Measurements from ENCODE around the gene ATP5F1E.

ATP5F1E gene

GRCh38 chr20:59030911-59031563 is 1.1 kb downstream of the ATP5F1E start:
- DNase-seq (no peak), ATAC-seq (ENCODE audit: insufficient read depth, low read depth) (no peak)
- no peaks in the 10 kb centered on the region for H3K9me3 ChIP-seq (ENCODE audit: insufficient read depth, low read length, severe bottlenecking)
- peaks cover 30% of the 10 kb centered on the region; the same call in 1 of the 2 replicates for H4K20me1 ChIP-seq (ENCODE audit: insufficient read depth, low read length)
- TF ChIP-seq CTCF (IDR thresholded peaks at IDR 0.05; ENCODE audit: borderline replicate concordance, extremely low read depth, low read length, poor library complexity, severe bottlenecking) (no peak), EZH2 (IDR thresholded peaks at IDR 0.05; ENCODE audit: borderline replicate concordance, low read depth, low read length, severe bottlenecking) (no peak)
- peak overlapping the region; percentile 50 to 77 for H3K4me3 ChIP-seq (ENCODE audit: low read depth in 1 of 2, low read length in 2 of 2)
- peak overlapping the region; percentile 88 for H3K4me2 ChIP-seq (ENCODE audit: insufficient read depth, low read length)
- H2AFZ ChIP-seq (ENCODE audit: low read depth, low read length), result 0 out of 2 replicates have a peak overlapping the region, but pooled peaks have one; percentile 86
- H3K79me2 ChIP-seq (ENCODE audit: insufficient read depth, low read length), result peaks cover 75% of the 10 kb centered on the region
- peaks cover 63% of the 10 kb centered on the region for H3K4me1 ChIP-seq (ENCODE audit: insufficient read depth, low read length)
- H3K36me3 ChIP-seq (ENCODE audit: insufficient read depth, low read length), result peaks cover 77% of the 10 kb centered on the region
- H3K27ac ChIP-seq (ENCODE audit: low read length), result peak overlapping the region; percentile 95
- H3K9ac ChIP-seq (ENCODE audit: low read depth, low read length), result peak overlapping the region; percentile 91
- H3K27me3 ChIP-seq (ENCODE audit: insufficient read depth, low read length, poor library complexity), result no peaks in the 10 kb centered on the region

- no peak for TF ChIP-seq CTCF (IDR thresholded peaks at IDR 0.05; ENCODE audit: borderline replicate concordance, extremely low read depth, low read length, poor library complexity, severe bottlenecking)
- no peak for TF ChIP-seq EZH2 (IDR thresholded peaks at IDR 0.05; ENCODE audit: borderline replicate concordance, low read depth, low read length, severe bottlenecking)
- DNase-seq, result no peak
- Histone ChIP-seq H2AFZ (ENCODE audit: low read depth, low read length) (no peak overlapping the region), H3K4me3 (ENCODE audit: low read depth in 1 of 2, low read length in 2 of 2) (peak overlapping the region in 1 of 2 experiments; percentile 39; a peak in 1 of 4 replicates), H3K27me3 (ENCODE audit: insufficient read depth, low read length, poor library complexity) (no peaks in the 10 kb centered on the region), H3K4me1 (ENCODE audit: insufficient read depth, low read length) (peaks cover 61% of the 10 kb centered on the region), H4K20me1 (ENCODE audit: insufficient read depth, low read length) (peaks cover 52% of the 10 kb centered on the region), H3K27ac (ENCODE audit: low read length) (no peak overlapping the region), H3K4me2 (ENCODE audit: insufficient read depth, low read length) (peak overlapping the region; percentile 88), H3K9ac (ENCODE audit: low read depth, low read length) (peak overlapping the region; percentile 26), H3K36me3 (ENCODE audit: insufficient read depth, low read length) (peaks cover 79% of the 10 kb centered on the region), H3K9me3 (ENCODE audit: insufficient read depth, low read length, severe bottlenecking) (no peaks in the 10 kb centered on the region), H3K79me2 (ENCODE audit: insufficient read depth, low read length) (peaks cover 88% of the 10 kb centered on the region)
- no peak for ATAC-seq (ENCODE audit: insufficient read depth, low read depth)
Observed at GRCh38 chr20:59028812-59029211, 3.3 kb downstream of the ATP5F1E start.

GRCh38 chr20:59027741-59028320 is 4.3 kb downstream of the ATP5F1E start:
- peaks cover 88% of the 10 kb centered on the region for H3K79me2 ChIP-seq (ENCODE audit: insufficient read depth, low read length)
- H3K9me3 ChIP-seq (ENCODE audit: insufficient read depth, low read length, severe bottlenecking), result no peaks in the 10 kb centered on the region
- H3K27me3 ChIP-seq (ENCODE audit: insufficient read depth, low read length, poor library complexity), result no peaks in the 10 kb centered on the region
- no peak overlapping the region for H3K9ac ChIP-seq (ENCODE audit: low read depth, low read length)
- no peak for ATAC-seq (ENCODE audit: insufficient read depth, low read depth)
- H3K4me2 ChIP-seq (ENCODE audit: insufficient read depth, low read length), result peak overlapping the region; percentile 88; the same call in 1 of the 2 replicates
- H2AFZ ChIP-seq (ENCODE audit: low read depth, low read length), result no peak overlapping the region
- no peak for DNase-seq
- H3K4me1 ChIP-seq (ENCODE audit: insufficient read depth, low read length), result peaks cover 51% of the 10 kb centered on the region
- no peak for TF ChIP-seq CTCF (IDR thresholded peaks at IDR 0.05; ENCODE audit: borderline replicate concordance, extremely low read depth, low read length, poor library complexity, severe bottlenecking)
- H4K20me1 ChIP-seq (ENCODE audit: insufficient read depth, low read length), result peaks cover 60% of the 10 kb centered on the region
- no peak overlapping the region for H3K27ac ChIP-seq (ENCODE audit: low read length)
- H3K4me3 ChIP-seq (ENCODE audit: low read depth in 1 of 2, low read length in 2 of 2), result peak overlapping the region in 1 of 2 experiments; percentile 6; a peak in 1 of 4 replicates
- H3K36me3 ChIP-seq (ENCODE audit: insufficient read depth, low read length), result peaks cover 85% of the 10 kb centered on the region
